GM21515 (cell line): Measurements from ENCODE around the gene TRIM54.
"Not testable (repeated sequence)": the region's sequence is repeated elsewhere in the genome, so short reads cannot be mapped to it uniquely, and the experiment has no call there.

ENCODE experiments used
- ATAC-seq: cut with Tn5 transposase; IDR thresholded peaks from one replicate; pipeline ENCODE4 v1.9.1; 2021; ENCODE audit not compliant: unreplicated experiment

The TRIM54 gene

DNA sequence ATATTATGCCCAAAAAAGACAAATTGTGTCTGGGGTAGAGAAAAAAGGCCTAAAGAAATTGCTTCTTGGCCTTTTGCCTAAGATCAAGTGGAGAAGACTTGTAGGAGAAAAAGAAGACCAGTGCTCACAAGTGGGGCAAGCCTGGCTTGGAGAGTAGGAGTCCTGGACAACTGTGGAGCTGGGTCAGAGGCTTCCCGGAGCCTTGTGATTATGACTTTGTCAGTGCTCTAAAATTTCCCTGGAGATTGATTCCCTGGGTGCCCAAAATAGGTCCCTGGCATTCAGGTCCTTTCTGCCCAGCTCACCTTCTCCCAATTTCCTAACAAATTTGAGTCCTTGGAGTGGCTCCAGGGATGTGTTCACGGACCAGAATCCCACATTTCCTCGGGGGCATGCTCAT lies 787 bp upstream of the TRIM54 start:
- ATAC-seq: no peak

GRCh38 chr2:27282892-27283291 lies 663 bp downstream of the TRIM54 start:
- ATAC-seq: no peak

DNA sequence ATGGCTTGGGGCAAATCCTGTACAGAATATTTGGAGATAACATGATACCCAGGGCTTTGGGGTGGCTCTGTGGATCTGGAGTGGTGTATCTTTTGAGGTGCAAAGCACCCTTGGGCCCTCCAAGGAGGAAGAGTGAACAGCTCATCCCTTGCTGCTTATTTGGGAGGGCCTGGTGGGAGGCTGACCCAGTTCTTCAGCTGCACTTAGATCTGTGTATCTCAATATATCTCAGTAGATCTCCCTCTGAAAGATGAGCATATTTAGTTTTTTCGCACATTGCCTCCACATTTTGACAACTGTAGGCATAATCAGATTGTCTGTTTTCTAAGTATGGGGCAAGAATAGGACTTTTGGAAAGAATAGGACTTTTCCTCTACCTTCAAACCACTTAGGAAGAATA lies 2.8 kb downstream of the TRIM54 start:
- no peak for ATAC-seq

- ATAC-seq: no peak
Measured at GRCh38 chr2:27285481-27285880, 3.3 kb downstream of the TRIM54 start.

DNA sequence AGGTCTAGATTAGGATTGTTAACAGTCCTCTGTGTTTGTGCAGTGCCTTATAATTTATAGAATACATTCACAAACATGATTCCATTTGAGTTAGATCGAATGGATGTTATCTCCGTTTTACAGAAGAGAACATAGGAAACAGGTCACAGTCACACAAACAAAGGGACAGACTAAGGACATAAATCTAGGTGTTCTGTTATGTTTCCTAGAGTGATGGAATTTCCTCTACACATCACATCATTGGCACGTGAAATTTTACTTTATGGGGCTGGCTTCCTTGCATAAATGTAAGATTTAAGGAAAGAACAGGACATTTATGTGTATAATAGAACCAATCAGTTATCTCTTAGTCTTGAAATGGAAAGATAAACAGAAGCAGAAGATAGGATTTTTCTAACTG lies 6.4 kb downstream of the TRIM54 start:
- ATAC-seq: no peak

- no peak for ATAC-seq
Measured at GRCh38 chr2:27290549-27290948, 8.3 kb downstream of the TRIM54 start.

- ATAC-seq: no peak
Measured at GRCh38 chr2:27291865-27292264, 9.6 kb downstream of the TRIM54 start.

- no peak for ATAC-seq
Measured at GRCh38 chr2:27294928-27295327, 12.7 kb downstream of the TRIM54 start.

DNA sequence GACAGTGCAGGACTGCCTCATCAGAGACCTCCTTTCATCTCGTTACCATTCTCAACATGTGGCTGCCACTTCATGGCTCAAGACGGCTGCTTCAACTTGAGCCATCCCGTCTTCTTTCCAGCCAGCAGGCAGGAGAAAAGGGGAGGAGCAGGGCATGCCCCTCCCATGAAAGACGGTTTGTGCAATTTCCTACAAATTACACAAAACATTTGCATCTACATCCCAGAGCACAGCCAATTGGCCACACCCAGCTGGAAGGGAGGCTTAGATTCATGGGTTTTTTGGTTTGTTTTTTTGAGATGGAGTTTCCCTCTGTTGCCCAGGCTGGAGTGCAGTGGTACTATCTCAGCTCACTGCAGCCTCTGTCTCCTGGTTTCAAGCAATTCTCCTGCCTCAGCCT lies 14.3 kb downstream of the TRIM54 start:
- no peak for ATAC-seq

- ATAC-seq: no peak
Measured at GRCh38 chr2:27297195-27297594, 15.0 kb downstream of the TRIM54 start.

- no peak for ATAC-seq
Measured at GRCh38 chr2:27298391-27299080, 16.3 kb downstream of the TRIM54 start.

- ATAC-seq: not testable (repeated sequence)
Measured at GRCh38 chr2:27300606-27301005, 18.4 kb downstream of the TRIM54 start.

- ATAC-seq: no peak
Measured at GRCh38 chr2:27303093-27304025, 21.1 kb downstream of the TRIM54 start.

- no peak for ATAC-seq
Measured at GRCh38 chr2:27304488-27305240, 22.4 kb downstream of the TRIM54 start.

DNA sequence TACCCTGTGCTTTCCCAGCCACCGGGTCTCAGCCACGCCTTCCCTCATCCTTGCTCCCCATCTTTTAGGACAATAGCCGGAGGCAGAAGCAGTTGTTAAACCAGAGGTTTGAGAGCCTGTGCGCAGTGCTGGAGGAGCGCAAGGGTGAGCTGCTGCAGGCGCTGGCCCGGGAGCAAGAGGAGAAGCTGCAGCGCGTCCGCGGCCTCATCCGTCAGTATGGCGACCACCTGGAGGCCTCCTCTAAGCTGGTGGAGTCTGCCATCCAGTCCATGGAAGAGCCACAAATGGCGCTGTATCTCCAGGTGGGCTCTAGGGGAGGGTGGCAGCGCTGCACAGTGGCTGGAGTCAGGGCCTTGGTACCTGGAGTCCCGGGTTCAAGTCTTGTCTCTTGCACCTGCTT lies 23.3 kb downstream of the TRIM54 start:
- no peak for ATAC-seq

DNA sequence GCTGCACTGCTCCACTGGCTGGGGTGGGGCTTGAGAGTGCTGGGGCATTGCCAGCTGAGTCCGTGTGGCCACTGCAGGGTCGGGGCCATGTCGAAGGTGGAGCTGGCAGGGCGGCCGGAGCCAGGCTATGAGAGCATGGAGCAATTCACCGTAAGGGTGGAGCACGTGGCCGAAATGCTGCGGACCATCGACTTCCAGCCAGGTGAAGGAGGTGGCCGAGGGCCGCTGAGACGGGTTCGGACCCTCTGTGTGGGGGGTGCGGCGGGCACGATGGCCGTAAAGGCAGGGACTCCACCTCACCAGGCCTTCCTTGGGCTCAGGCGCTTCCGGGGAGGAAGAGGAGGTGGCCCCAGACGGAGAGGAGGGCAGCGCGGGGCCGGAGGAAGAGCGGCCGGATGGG lies 23.9 kb downstream of the TRIM54 start:
- no peak for ATAC-seq

DNA sequence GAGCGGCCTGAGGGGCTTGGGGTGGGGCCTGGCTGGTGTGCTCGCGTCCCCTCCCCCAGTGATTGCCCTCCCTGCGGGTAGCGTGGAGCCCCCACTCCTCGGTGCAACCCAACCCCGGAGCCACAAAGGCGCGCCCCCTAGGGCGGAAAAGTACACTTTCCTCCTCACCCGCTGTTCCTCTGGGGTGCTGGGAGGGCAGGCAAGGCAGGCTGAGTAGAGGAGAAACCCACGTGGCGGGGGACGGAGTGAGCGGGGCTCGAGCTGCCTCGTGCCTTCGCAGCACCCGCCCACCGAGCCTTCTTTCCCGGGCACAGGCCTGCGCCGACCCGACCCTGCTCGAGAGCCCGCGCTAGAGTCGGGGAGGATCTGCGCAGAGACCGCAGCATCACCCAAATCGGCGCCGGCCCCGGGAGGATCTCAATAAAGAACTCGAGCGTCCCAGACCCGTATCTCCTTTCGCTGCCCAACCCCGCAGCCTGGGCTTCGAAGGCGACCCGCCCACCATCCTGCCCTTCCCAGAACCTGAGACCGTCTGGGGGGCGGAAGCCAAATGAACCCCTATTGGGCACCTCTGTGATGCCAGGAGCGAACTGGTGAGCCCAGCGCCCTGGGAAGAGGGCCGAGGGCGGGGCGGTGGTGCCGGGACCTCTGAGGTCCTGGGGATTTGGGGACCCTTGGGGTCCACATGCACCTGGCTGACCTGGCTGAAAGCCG lies 24.5 kb downstream of the TRIM54 start:
- no peak for ATAC-seq

GRCh38 chr2:27307287-27307544 lies 25.0 kb downstream of the TRIM54 start:
- ATAC-seq: no peak

DNA sequence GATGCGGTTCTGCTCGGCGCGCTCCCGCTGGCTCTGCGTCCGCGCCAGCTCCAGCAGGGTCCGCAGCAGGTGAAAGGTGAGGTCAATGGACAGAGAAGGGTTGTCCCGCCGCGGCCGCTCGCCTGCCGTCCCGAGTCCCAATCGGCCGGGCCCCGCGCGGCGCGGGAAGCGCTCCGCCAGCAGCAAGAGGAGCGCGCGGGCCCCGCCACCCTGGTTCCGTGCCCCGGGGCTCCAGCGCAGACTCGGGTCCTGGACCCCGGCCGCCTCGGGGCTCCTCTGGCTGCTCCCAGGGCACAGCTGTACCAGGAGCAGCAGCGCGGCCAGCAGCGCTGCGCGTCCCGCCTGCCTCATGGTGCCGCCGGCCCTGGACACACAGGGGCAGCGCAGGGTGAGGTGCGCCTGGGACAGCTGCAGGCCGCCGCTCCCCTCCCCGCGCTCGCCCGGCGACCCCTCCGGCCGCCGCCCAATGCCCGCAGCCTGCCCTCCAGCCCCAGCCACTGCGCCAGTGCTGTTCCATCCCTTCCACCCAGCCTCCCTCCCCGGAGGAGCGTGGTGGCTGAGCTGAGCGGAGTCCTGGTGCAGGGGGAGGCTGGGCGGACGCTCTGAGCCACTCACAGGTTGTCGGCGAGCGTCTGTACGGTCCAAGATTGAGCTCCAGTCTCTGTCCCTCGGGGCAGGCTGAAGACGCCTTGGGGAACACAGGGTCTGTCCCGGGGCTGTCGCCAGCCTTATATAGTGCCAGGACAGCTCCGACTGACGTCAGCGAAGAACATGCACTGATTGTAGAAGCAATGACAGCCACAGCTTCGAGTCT lies 25.5 kb downstream of the TRIM54 start:
- no peak for ATAC-seq

- no peak for ATAC-seq
Measured at GRCh38 chr2:27308359-27308881, 26.2 kb downstream of the TRIM54 start, which contains the start of gene UCN. TSS of gene UCN (minus strand) at chr2:27308445. CDS start at chr2:27307895, 550 bp downstream.
